ENCODE measurements around the gene ADCK1. TPM values are rescaled to one million over a fixed set of nuclear protein-coding genes. Genes with fewer than 3 reads are reported as not detected.
"Not testable (repeated sequence)": the region's sequence is repeated elsewhere in the genome, so short reads cannot be mapped to it uniquely, and the experiment has no call there.

ADCK1 gene
- total RNA-seq, 1 experiment from 2014 or later: 5.4 TPM

DNA sequence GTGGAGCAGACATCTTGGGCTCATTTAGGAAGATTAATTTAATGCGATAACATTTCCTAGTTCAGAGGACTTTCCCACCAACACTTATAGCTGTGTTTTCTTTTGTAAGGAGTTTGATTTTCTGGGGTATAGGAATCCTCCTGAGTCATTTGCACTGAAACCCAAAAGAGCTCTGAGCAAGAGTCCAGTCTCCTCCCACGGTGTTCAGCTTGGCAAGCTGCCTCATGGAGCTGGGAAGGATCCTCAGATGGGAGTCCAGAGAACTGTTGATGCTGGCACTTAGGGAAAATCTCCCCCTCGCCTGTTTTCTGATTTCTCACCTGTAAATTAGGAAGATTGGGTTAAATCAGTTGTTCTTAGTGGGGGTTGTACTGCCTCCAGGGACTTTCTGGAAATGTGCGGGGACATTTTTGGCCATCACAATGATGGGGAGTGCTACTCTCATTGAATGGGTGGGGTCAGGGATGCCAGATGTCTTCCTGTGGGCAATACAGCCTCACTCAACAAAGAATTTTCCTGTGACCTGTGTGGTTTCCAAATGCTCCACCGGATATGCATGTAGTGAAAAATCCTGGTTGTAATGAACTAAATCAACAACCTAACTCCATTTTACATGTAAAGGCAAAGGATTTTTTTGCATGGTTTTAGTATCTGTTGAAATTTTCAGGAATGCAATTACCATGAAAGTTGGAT lies 150.6 kb downstream of the ADCK1 start:
- DNase-seq (ENCODE audit: low read depth): no peak

- DNase-seq (ENCODE audit: low read depth): no peak
These were observed 156.0 kb downstream of the ADCK1 start for GRCh38 chr14:77955816-77956484.

- not testable (repeated sequence) for DNase-seq (ENCODE audit: low read depth)
These were observed 159.8 kb downstream of the ADCK1 start for GRCh38 chr14:77959686-77960085.

GRCh38 chr14:77961847-77962580 lies 162.1 kb downstream of the ADCK1 start:
- no peak for DNase-seq (ENCODE audit: low read depth)

DNA sequence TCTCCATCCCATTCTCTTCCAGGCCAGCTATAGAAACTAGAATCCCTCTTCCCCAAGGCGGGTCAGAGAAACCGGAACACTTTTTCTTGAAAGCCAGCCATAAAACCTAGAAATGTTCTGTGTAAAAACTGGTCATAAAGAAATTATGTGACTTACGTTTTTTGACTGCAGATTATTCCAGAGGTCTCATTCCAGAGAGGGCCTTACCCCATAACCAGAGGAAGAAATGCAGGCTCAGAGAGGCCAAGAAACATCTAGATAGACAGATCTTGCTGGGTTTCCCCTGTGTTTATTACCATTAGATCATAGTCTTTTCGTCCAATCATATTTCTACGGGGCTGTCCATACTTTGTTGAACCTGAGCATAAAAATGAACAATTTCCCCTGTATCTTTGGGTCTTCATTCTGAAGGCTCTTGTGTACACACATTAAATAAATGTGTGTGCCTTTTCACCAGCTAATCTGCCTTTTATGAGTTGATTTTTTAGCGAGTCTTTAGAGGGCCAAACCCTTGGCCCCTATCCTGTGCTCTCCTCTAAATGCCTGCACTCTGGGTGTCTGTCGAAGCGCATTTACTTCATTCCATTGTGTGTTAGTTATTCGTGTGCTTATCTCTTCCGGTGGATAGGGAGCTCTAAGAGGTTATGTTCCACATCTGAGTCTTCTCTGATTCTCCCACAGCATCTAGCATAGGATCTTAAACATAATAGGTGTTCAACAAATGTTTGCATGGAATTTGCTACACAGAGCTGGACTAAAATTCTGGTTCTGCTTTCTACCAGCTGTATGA lies 163.0 kb downstream of the ADCK1 start:
- no peak for DNase-seq (ENCODE audit: low read depth)

DNA sequence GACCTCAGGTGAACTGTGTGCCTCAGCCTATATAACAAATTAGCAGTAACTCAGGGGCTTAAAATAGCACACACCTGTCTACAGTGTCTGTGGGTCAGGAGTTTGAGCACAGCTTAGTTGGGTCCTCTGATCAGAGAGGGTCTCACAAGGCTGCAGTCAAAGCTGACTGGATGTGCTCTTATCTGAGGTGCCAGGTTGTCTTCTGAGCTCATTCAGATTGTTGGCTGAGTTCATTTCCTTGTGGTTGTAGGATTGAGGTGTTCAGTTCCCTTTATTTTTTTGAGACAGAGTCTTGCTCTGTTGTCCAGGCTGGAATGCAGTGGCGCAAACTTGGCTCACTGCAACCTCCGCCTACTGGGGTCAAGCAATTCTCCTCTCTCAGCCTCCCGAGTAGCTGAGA lies 164.7 kb downstream of the ADCK1 start:
- no peak for DNase-seq (ENCODE audit: low read depth)

DNA sequence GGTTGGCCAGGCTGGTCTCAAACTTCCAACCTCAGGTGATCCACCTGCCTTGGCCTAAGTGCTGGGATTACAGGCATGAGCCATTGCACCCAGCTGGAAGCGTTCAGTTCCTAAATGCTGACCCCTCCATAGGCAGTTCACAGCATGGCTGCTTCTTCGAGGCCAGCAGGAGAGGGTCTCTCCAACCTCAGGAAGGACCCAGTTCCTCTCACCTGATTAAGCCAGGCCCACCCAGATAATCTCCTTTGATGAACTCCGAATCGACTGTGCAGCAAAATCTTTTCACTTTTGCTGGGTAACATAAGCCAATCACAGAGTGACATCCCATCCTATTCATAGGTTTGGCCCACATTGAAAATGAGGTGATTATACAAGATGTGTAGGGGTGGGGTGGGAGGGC lies 165.1 kb downstream of the ADCK1 start:
- DNase-seq (ENCODE audit: low read depth): no peak

GRCh38 chr14:77965919-77966435 lies 166.1 kb downstream of the ADCK1 start:
- DNase-seq (ENCODE audit: low read depth): peak; percentile 44

DNA sequence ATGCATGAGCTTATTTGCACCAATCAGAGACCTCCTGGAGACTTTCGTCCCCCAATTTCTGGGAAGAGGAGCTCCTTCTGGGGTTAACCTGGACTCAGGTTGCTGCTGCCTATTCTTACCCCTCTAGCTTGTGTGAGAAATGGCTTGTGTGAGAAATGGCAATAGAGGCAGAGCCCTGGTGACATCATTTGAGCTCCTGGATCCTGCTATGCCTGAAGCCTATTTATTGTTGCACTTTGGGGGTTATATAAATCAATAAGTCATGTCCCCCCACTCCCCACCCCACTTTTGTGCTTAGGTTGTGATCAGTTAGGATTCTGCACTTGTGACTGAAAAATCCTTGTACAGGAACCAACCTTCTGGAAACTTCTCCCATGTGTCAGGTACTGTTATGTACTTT lies 167.2 kb downstream of the ADCK1 start:
- DNase-seq (ENCODE audit: low read depth): no peak

DNA sequence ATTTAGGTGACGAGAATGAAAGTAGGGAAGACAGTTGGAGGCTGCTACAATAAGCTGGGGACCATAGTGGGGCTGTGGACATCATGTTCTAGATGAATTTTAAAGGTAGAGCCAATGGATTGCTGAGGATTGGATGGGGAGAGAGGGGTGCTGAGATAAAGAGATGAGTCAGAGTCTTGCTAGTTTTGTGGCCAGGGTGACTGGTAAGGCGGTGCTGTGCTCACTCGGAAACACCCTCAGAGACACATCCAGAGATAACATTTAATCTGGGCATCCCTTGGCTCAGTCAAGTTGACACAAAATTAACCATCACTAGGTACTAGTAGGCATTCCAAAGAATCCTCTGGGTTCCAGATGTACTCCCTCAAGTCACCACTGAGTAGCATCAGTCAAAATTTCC lies 170.7 kb downstream of the ADCK1 start:
- no peak for DNase-seq (ENCODE audit: low read depth)

GRCh38 chr14:77973246-77973645 lies 173.3 kb downstream of the ADCK1 start:
- no peak for DNase-seq (ENCODE audit: low read depth)

- no peak for DNase-seq (ENCODE audit: low read depth)
These were observed 176.7 kb downstream of the ADCK1 start for GRCh38 chr14:77976591-77976990.

DNA sequence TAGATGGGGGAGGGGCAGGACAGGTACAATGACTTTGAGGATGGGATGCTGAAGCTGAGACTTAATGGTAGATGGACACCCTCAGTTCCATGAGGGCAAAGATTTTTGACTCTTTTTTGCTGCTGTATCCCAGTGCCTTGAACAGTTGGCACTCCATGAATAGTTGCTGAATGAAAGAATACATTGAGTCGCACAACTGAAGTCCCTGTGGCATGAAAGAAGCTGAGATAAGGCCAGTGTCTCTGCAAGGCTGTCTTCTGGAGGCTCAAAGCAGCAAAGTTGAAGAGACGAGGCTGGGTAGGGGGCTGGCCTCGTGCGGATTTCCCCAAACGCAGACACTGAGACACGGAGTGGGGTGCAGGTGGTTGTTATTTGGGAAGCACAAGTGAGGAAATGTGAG lies 179.3 kb downstream of the ADCK1 start:
- DNase-seq (ENCODE audit: low read depth): no peak

GRCh38 chr14:77979666-77980351 lies 179.9 kb downstream of the ADCK1 start:
- DNase-seq (ENCODE audit: low read depth): peak; percentile 43

GRCh38 chr14:77980475-77981321 lies 180.8 kb downstream of the ADCK1 start:
- no peak for DNase-seq (ENCODE audit: low read depth)

Other genes starting within 250 kb of the ADCK1 start
- 12.5 and 18.8 TPM in 2 replicates for gene SPTLC2, start 183.5 kb upstream of the ADCK1 start, total RNA-seq (2014; rRNA removed; shearing (Covaris generic))
- gene ALKBH1, start 92.1 kb upstream of the ADCK1 start, total RNA-seq (2014; rRNA removed; shearing (Covaris generic)): 20.4 and 27.7 TPM in 2 replicates
- gene SLIRP, start 92.0 kb upstream of the ADCK1 start, total RNA-seq (2014; rRNA removed; shearing (Covaris generic)): 332 and 421 TPM in 2 replicates
- gene SNW1, start 39.0 kb upstream of the ADCK1 start, total RNA-seq (2014; rRNA removed; shearing (Covaris generic)): 65.0 and 99.5 TPM in 2 replicates

Measured in M059J (cell line).